HCT116 (cell line): ENCODE measurements around the gene NEDD4. TPM values are rescaled to one million over a fixed set of nuclear protein-coding genes. Genes with fewer than 3 reads are reported as not detected.

ENCODE experiments used
- ATAC-seq: fragments of 200-7000 bp; cut with Tn5 transposase; 2 replicates; pipeline ENCODE4 v1.9.1; 2020; ENCODE audit warnings: mild to moderate bottlenecking, moderate library complexity
- BruUV-seq: library from RNA; stranded (reverse); fragments of 400-500 nt; replicated peaks from 2 replicates; lab custom pipeline; 2021; lab: Mats Ljungman, UMichigan
- CTCF ChIA-PET: fragments of 300-600 bp; sonication (Branson Sonifier 250); formaldehyde crosslinking; loops from one replicate; lab custom pipeline; 2021; ENCODE audit warnings: antibody characterized with exemption; lab: Charles Lee
- POLR2A ChIA-PET: fragments of 300-600, 350-600 bp; sonication (Branson Sonifier 250); formaldehyde crosslinking; loops from one replicate; lab custom pipeline; 2021; ENCODE audit warnings: antibody characterized with exemption; lab: Charles Lee
- RAD21 ChIA-PET, 2 experiments: fragments of 300-600 bp; sonication (Branson Sonifier 250); formaldehyde crosslinking; loops; one replicate each; lab custom pipeline; 2023; ENCODE audit warnings: low total read pairs in 2 of 2; ENCODE audit not compliant: uncharacterized antibody in 2 of 2, unreplicated experiment in 2 of 2, low non-redundant PET in 1 of 2; lab: Charles Lee
- DNase-seq: peaks from one replicate; pipeline ENCODE4 v3.0.0-alpha.2; 2010; ENCODE audit warnings: low read depth, low spot score
- H2AFZ ChIP-seq: fragments of 200-600 bp; shearing (Covaris generic), sonication (generic); 2 replicates; pipeline ENCODE4 v1.6.1; 2017; ENCODE audit warnings: low read depth, mixed run types, mixed read lengths, antibody characterized with exemption, low read length; ENCODE audit not compliant: poor library complexity, severe bottlenecking
- H3K27ac ChIP-seq: 2 replicates; pipeline ENCODE4 v1.5.1; 2012; ENCODE audit warnings: low read depth, low read length
- H3K27me3 ChIP-seq: fragments of 200-600 bp; sonication (generic); 2 replicates; pipeline ENCODE4 v1.6.1; 2016; ENCODE audit warnings: mixed run types, low read length, mixed read lengths; ENCODE audit not compliant: insufficient read depth
- H3K36me3 ChIP-seq, 2 experiments: fragments of 200-500 bp in 1 of 2; fragments of 200-600 bp in 1 of 2; sonication (Bioruptor generic) in 1 of 2; sonication (generic) in 1 of 2; 2 replicates each; pipeline versions ENCODE4 v1.5.1 to v1.6.1; 2014 to 2016; ENCODE audit warnings: low read length in 2 of 2, inconsistent platforms in 1 of 2, mixed read lengths in 1 of 2, mixed run types in 1 of 2; ENCODE audit not compliant: insufficient read depth in 2 of 2, control insufficient read depth in 1 of 2
- H3K4me1 ChIP-seq, 2 experiments: fragments of 200-600 bp in 1 of 2; sonication (generic) in 1 of 2; 2 replicates each; pipeline versions ENCODE4 v1.5.1 to v1.6.1; 2012 to 2017; ENCODE audit warnings: low read length in 2 of 2, inconsistent platforms in 1 of 2, mild to moderate bottlenecking in 1 of 2, mixed read lengths in 1 of 2, mixed run types in 1 of 2, moderate library complexity in 1 of 2; ENCODE audit not compliant: insufficient read depth in 2 of 2, control insufficient read depth in 1 of 2
- H3K4me2 ChIP-seq: fragments of 200-600 bp; sonication (generic); 2 replicates; pipeline ENCODE4 v1.6.1; 2017; ENCODE audit warnings: mixed run types, low read length, mixed read lengths
- H3K4me3 ChIP-seq, 2 experiments: fragments of 200-600 bp in 1 of 2; sonication (generic) in 1 of 2; replicated peaks in 1 of 2; 2 replicates each; pipeline ENCODE4 v1.5.1; 2011 to 2016; ENCODE audit warnings: low read length in 2 of 2, control low read depth in 1 of 2, low read depth in 1 of 2, mild to moderate bottlenecking in 1 of 2, mixed read lengths in 1 of 2, mixed run types in 1 of 2
- H3K79me2 ChIP-seq: fragments of 200-600 bp; sonication (generic); 2 replicates; pipeline ENCODE4 v1.6.1; 2017; ENCODE audit warnings: mild to moderate bottlenecking, mixed run types, low read length, moderate library complexity, mixed read lengths; ENCODE audit not compliant: insufficient read depth
- H3K9ac ChIP-seq: fragments of 200-600 bp; sonication (generic); 2 replicates; pipeline ENCODE4 v1.6.1; 2016; ENCODE audit warnings: low read length, mixed read lengths
- H3K9me2 ChIP-seq: fragments of 200-600 bp; sonication (generic), shearing (Covaris generic); 2 replicates; pipeline ENCODE4 v1.6.1; 2017; ENCODE audit warnings: mixed run types, mild to moderate bottlenecking, moderate library complexity; ENCODE audit not compliant: insufficient read depth
- H3K9me3 ChIP-seq, 2 experiments: fragments of 200-500 bp in 1 of 2; fragments of 200-600 bp in 1 of 2; sonication (Bioruptor generic) in 1 of 2; sonication (generic) in 1 of 2; 2 replicates each; pipeline ENCODE4 v1.6.1; 2014 to 2017; ENCODE audit warnings: low read length in 2 of 2, mixed read lengths in 2 of 2, inconsistent platforms in 1 of 2, low read depth in 1 of 2, mild to moderate bottlenecking in 1 of 2, mixed run types in 1 of 2, moderate library complexity in 1 of 2; ENCODE audit not compliant: control insufficient read depth in 1 of 2, insufficient read depth in 1 of 2
- H4K20me1 ChIP-seq: fragments of 200-600 bp; sonication (generic), shearing (Covaris generic); 2 replicates; pipeline ENCODE4 v1.6.1; 2017; ENCODE audit warnings: mixed run types, mild to moderate bottlenecking, moderate library complexity; ENCODE audit not compliant: insufficient read depth
- CEBPB ChIP-seq: IDR thresholded peaks from 2 replicates; pipeline ENCODE4 v1.6.1; 2012; ENCODE audit warnings: low read depth
- EZH2 ChIP-seq: fragments of 200-600 bp; sonication (generic); IDR thresholded peaks from 2 replicates; pipeline ENCODE4 v1.6.1; 2017; ENCODE audit warnings: antibody characterized with exemption, mixed run types
- EZH2phosphoT487 ChIP-seq: fragments of 200-600 bp; IDR thresholded peaks from 2 replicates; pipeline ENCODE4 v1.6.1; 2018; ENCODE audit warnings: antibody characterized with exemption, borderline replicate concordance
- FOSL1 ChIP-seq: IDR thresholded peaks from 2 replicates; pipeline ENCODE4 v1.6.1; 2012; ENCODE audit warnings: low read depth
- JUND ChIP-seq: IDR thresholded peaks from 2 replicates; pipeline ENCODE4 v1.6.1; 2012
- RAD21 ChIP-seq: IDR thresholded peaks from 2 replicates; pipeline ENCODE4 v1.6.1; 2012; ENCODE audit warnings: low read depth, mild to moderate bottlenecking
- YY1 ChIP-seq: IDR thresholded peaks from 2 replicates; pipeline ENCODE4 v1.6.1; 2011; ENCODE audit warnings: low read length, low read depth, moderate library complexity, mild to moderate bottlenecking; ENCODE audit not compliant: insufficient replicate concordance; ENCODE audit errors: extremely low read depth
- ZFX ChIP-seq: fragments of 450-650 bp; IDR thresholded peaks from 2 replicates; pipeline ENCODE4 v1.6.1; 2017
- intact Hi-C: fragments of 100-400 bp; cut with micrococcal nuclease; formaldehyde crosslinking; loops from 2 replicates; pipeline ENCODE4 v1.10.0; 2022
- total RNA-seq: library from RNA; stranded (reverse); gene quantifications from one replicate; pipeline ENCODE4 v1.2.1, GENCODE V29; 2021; ENCODE audit not compliant: unreplicated experiment
- TF ChIP-seq, protein P1 (sequence below): IDR thresholded peaks from 2 replicates; pipeline ENCODE4 v1.6.1; 2012; ENCODE audit warnings: low read depth
- TF ChIP-seq, protein P2 (sequence below), 3 experiments: fragments of 200-600 bp in 1 of 3; sonication (generic) in 1 of 3; IDR thresholded peaks in 2 of 3; conservative IDR thresholded peaks in 1 of 3; 2 replicates each; pipeline ENCODE4 v1.5.1; 2012 to 2017; ENCODE audit warnings: low read depth in 2 of 3, low read length in 2 of 3, antibody characterized with exemption in 1 of 3, borderline replicate concordance in 1 of 3, control low read depth in 1 of 3, mild to moderate bottlenecking in 1 of 3, mixed read lengths in 1 of 3, mixed run types in 1 of 3, moderate library complexity in 1 of 3; ENCODE audit not compliant: insufficient read depth in 1 of 3
- TF ChIP-seq, protein P3 (sequence below): IDR thresholded peaks from 2 replicates; pipeline ENCODE4 v1.6.1; 2012
- TF ChIP-seq, protein P4 (sequence below): IDR thresholded peaks from 2 replicates; pipeline ENCODE4 v1.6.1; 2012

NEDD4 gene
- total RNA-seq, 1 experiment from 2014 or later: 13.7 TPM

DNA sequence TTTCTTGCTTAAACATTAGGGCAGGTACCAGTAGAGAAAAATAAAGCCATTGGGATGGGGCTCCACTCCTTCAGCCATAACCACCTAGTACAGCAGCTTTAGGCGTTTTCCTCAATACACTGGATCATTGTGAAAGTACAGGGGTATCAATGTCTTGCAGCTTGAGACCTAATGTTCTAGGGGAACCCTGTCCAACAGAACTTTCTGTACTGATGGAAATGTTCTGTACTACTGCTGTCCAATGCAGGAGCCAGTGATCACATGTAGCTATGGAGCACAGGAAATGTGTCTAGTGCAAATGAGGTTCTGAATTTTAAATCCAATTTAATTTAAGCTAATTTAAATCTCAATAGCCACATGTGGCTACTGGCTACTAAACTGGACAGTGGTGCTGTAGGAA, 93.9 kb downstream of the NEDD4 start:
- intact Hi-C loops: loop anchor here (10.0 kb wide), 1 partner anchor 155 kb away; no protein-coding TSS in a partner anchor
- H3K4me3 ChIP-seq: no peak overlapping the region
- H2AFZ ChIP-seq: no peak overlapping the region
- H3K27ac ChIP-seq: no peak overlapping the region
- CTCF ChIA-PET: interaction anchor here (1.1 to 3.2 kb wide), 4 partner anchors 15 to 251 kb away, joined by 3 to 23 read pairs (median 4); no protein-coding TSS in a partner anchor
- no peaks in the 10 kb centered on the region for H3K79me2 ChIP-seq
- TF ChIP-seq FOSL1 (no peak), EZH2phosphoT487 (no peak), JUND (no peak), ZFX (no peak), RAD21 (no peak), YY1 (no peak), EZH2 (no peak), CEBPB (no peak)
- TF ChIP-seq, protein P1, sequence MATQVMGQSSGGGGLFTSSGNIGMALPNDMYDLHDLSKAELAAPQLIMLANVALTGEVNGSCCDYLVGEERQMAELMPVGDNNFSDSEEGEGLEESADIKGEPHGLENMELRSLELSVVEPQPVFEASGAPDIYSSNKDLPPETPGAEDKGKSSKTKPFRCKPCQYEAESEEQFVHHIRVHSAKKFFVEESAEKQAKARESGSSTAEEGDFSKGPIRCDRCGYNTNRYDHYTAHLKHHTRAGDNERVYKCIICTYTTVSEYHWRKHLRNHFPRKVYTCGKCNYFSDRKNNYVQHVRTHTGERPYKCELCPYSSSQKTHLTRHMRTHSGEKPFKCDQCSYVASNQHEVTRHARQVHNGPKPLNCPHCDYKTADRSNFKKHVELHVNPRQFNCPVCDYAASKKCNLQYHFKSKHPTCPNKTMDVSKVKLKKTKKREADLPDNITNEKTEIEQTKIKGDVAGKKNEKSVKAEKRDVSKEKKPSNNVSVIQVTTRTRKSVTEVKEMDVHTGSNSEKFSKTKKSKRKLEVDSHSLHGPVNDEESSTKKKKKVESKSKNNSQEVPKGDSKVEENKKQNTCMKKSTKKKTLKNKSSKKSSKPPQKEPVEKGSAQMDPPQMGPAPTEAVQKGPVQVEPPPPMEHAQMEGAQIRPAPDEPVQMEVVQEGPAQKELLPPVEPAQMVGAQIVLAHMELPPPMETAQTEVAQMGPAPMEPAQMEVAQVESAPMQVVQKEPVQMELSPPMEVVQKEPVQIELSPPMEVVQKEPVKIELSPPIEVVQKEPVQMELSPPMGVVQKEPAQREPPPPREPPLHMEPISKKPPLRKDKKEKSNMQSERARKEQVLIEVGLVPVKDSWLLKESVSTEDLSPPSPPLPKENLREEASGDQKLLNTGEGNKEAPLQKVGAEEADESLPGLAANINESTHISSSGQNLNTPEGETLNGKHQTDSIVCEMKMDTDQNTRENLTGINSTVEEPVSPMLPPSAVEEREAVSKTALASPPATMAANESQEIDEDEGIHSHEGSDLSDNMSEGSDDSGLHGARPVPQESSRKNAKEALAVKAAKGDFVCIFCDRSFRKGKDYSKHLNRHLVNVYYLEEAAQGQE: no peak
- TF ChIP-seq, protein P2, sequence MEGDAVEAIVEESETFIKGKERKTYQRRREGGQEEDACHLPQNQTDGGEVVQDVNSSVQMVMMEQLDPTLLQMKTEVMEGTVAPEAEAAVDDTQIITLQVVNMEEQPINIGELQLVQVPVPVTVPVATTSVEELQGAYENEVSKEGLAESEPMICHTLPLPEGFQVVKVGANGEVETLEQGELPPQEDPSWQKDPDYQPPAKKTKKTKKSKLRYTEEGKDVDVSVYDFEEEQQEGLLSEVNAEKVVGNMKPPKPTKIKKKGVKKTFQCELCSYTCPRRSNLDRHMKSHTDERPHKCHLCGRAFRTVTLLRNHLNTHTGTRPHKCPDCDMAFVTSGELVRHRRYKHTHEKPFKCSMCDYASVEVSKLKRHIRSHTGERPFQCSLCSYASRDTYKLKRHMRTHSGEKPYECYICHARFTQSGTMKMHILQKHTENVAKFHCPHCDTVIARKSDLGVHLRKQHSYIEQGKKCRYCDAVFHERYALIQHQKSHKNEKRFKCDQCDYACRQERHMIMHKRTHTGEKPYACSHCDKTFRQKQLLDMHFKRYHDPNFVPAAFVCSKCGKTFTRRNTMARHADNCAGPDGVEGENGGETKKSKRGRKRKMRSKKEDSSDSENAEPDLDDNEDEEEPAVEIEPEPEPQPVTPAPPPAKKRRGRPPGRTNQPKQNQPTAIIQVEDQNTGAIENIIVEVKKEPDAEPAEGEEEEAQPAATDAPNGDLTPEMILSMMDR (IDR thresholded peaks at IDR 0.05 in 2 of 3, conservative IDR thresholded peaks at IDR 0.05 in 1 of 3; ENCODE audit: borderline replicate concordance in 1 of 3, insufficient read depth in 1 of 3, low read depth in 2 of 3, low read length in 2 of 3): no peak
- TF ChIP-seq, protein P3, sequence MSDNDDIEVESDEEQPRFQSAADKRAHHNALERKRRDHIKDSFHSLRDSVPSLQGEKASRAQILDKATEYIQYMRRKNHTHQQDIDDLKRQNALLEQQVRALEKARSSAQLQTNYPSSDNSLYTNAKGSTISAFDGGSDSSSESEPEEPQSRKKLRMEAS: no peak
- TF ChIP-seq, protein P4, sequence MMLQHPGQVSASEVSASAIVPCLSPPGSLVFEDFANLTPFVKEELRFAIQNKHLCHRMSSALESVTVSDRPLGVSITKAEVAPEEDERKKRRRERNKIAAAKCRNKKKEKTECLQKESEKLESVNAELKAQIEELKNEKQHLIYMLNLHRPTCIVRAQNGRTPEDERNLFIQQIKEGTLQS: no peak
- H3K9me3 ChIP-seq: no peaks in the 10 kb centered on the region
- POLR2A ChIA-PET: no interaction called here
- no peaks in the 10 kb centered on the region for H3K27me3 ChIP-seq
- H3K4me2 ChIP-seq: no peak overlapping the region
- H3K36me3 ChIP-seq: no peaks in the 10 kb centered on the region
- DNase-seq (no peak), ATAC-seq (no peak)
- H3K9me2 ChIP-seq: no peaks in the 10 kb centered on the region
- RAD21 ChIA-PET: no interaction called here
- H3K9ac ChIP-seq: no peak overlapping the region
- no TSS peak for BruUV-seq
- no peaks in the 10 kb centered on the region for H4K20me1 ChIP-seq
- H3K4me1 ChIP-seq: peaks cover 8 to 9% of the 10 kb centered on the region in 2 experiments
